Activated naive CD4-positive, alpha-beta T cell treated with anti-CD3 and anti-CD28 coated beads, Interleukin-2, amount 10 ng/mL, durations not matched to agents 7 days and 5 days (primary cell): ENCODE data around the gene TSPOAP1.

Experiments
- CTCF ChIA-PET: fragments of 350-600 bp; sonication (Branson Sonifier 250); formaldehyde crosslinking; loops from one replicate; lab custom pipeline; 2021; ENCODE audit warnings: antibody characterized with exemption; lab: Charles Lee
- DNase-seq: peaks from one replicate; pipeline ENCODE4 v3.0.0-alpha.2; 2020
- H3K27ac Mint-ChIP-seq: one replicate; pipeline ENCODE4 v1.8.0; 2021; ENCODE audit warnings: mild to moderate bottlenecking, moderate library complexity, mixed read lengths
- H3K27me3 Mint-ChIP-seq: one replicate; pipeline ENCODE4 v1.8.0; 2021; ENCODE audit warnings: mild to moderate bottlenecking, mixed read lengths
- H3K36me3 Mint-ChIP-seq: one replicate; pipeline ENCODE4 v1.8.0; 2021; ENCODE audit warnings: mixed read lengths
- H3K4me1 Mint-ChIP-seq: one replicate; pipeline ENCODE4 v1.8.0; 2021; ENCODE audit warnings: mixed read lengths
- H3K4me3 Mint-ChIP-seq: one replicate; pipeline ENCODE4 v1.8.0; 2021; ENCODE audit warnings: mild to moderate bottlenecking, moderate library complexity, mixed read lengths
- H3K9me3 Mint-ChIP-seq: one replicate; pipeline ENCODE4 v1.8.0; 2021; ENCODE audit warnings: mixed read lengths

Gene TSPOAP1

GRCh38 chr17:58310511-58311428, 17.8 kb downstream of the TSPOAP1 start:
- H3K36me3 Mint-ChIP-seq, result peaks cover 30% of the 10 kb centered on the region
- H3K27ac Mint-ChIP-seq, result no peak overlapping the region
- H3K4me3 Mint-ChIP-seq, result no peak overlapping the region
- DNase-seq, result no peak
- H3K9me3 Mint-ChIP-seq, result no peaks in the 10 kb centered on the region
- CTCF ChIA-PET, result no interaction called here
- no peaks in the 10 kb centered on the region for H3K4me1 Mint-ChIP-seq
- H3K27me3 Mint-ChIP-seq, result no peaks in the 10 kb centered on the region

GRCh38 chr17:58309918-58310259, 18.7 kb downstream of the TSPOAP1 start:
- H3K27me3 Mint-ChIP-seq, result no peaks in the 10 kb centered on the region
- no peaks in the 10 kb centered on the region for H3K4me1 Mint-ChIP-seq
- CTCF ChIA-PET, result interaction anchor here (1.3 to 1.4 kb wide), 2 partner anchors 35 to 37 kb away, joined by 4 to 7 read pairs; no protein-coding TSS in a partner anchor
- no peak for DNase-seq
- no peak overlapping the region for H3K4me3 Mint-ChIP-seq
- H3K36me3 Mint-ChIP-seq, result peaks cover 25% of the 10 kb centered on the region
- H3K27ac Mint-ChIP-seq, result no peak overlapping the region
- no peaks in the 10 kb centered on the region for H3K9me3 Mint-ChIP-seq

- CTCF ChIA-PET, result interaction anchor here (0.9 to 2.2 kb wide), 5 partner anchors 9 to 38 kb away, joined by 3 to 9 read pairs (median 4); no protein-coding TSS in a partner anchor
- Mint-ChIP-seq H3K4me1 (no peaks in the 10 kb centered on the region), H3K27ac (peak overlapping the region; percentile 33), H3K27me3 (no peaks in the 10 kb centered on the region), H3K36me3 (peaks cover 23% of the 10 kb centered on the region), H3K4me3 (no peak overlapping the region), H3K9me3 (no peaks in the 10 kb centered on the region)
- DNase-seq, result no peak
Observed at GRCh38 chr17:58308985-58309917, 19.3 kb downstream of the TSPOAP1 start.

- DNase-seq, result no peak
- no peaks in the 10 kb centered on the region for H3K27me3 Mint-ChIP-seq
- H3K36me3 Mint-ChIP-seq, result peaks cover 21% of the 10 kb centered on the region
- no peaks in the 10 kb centered on the region for H3K9me3 Mint-ChIP-seq
- CTCF ChIA-PET, result interaction anchor here (0.9 to 2.3 kb wide), 7 partner anchors 9 to 109 kb away, joined by 3 to 9 read pairs (median 4); partner anchors contain the start of gene RNF43
- H3K27ac Mint-ChIP-seq, result no peak overlapping the region
- no peak overlapping the region for H3K4me3 Mint-ChIP-seq
- H3K4me1 Mint-ChIP-seq, result no peaks in the 10 kb centered on the region
Observed at GRCh38 chr17:58308173-58308984, 20.2 kb downstream of the TSPOAP1 start.

GRCh38 chr17:58307468-58308172, 21.0 kb downstream of the TSPOAP1 start:
- no peaks in the 10 kb centered on the region for H3K27me3 Mint-ChIP-seq

GRCh38 chr17:58306131-58306951, 22.3 kb downstream of the TSPOAP1 start:
- no peak overlapping the region for H3K4me3 Mint-ChIP-seq
- H3K27me3 Mint-ChIP-seq, result no peaks in the 10 kb centered on the region
- no peaks in the 10 kb centered on the region for H3K4me1 Mint-ChIP-seq
- CTCF ChIA-PET, result interaction anchor here (2.3 to 3.4 kb wide), 3 partner anchors 10 to 111 kb away, joined by 7 to 29 read pairs (median 23); partner anchors contain the start of gene RNF43
- H3K36me3 Mint-ChIP-seq, result peaks cover 17% of the 10 kb centered on the region
- no peaks in the 10 kb centered on the region for H3K9me3 Mint-ChIP-seq
- no peak for DNase-seq
- H3K27ac Mint-ChIP-seq, result no peak overlapping the region

More at GRCh38 chr17:58307468-58308172, 21.0 kb downstream of the TSPOAP1 start:
- no peak overlapping the region for H3K4me3 Mint-ChIP-seq
- H3K9me3 Mint-ChIP-seq, result no peaks in the 10 kb centered on the region
- CTCF ChIA-PET, result interaction anchor here (1.4 to 2.3 kb wide), 3 partner anchors 10 to 110 kb away, joined by 4 to 9 read pairs (median 7); partner anchors contain the start of gene RNF43
- H3K27ac Mint-ChIP-seq, result no peak overlapping the region
- H3K4me1 Mint-ChIP-seq, result no peaks in the 10 kb centered on the region
- peaks cover 19% of the 10 kb centered on the region for H3K36me3 Mint-ChIP-seq
- no peak for DNase-seq

- H3K27me3 Mint-ChIP-seq, result no peaks in the 10 kb centered on the region
- no peaks in the 10 kb centered on the region for H3K4me1 Mint-ChIP-seq
- H3K27ac Mint-ChIP-seq, result no peak overlapping the region
- CTCF ChIA-PET, result interaction anchor here (1.0 to 3.4 kb wide), 10 partner anchors 11 to 162 kb away, joined by 3 to 29 read pairs (median 6); partner anchors contain the start of gene RNF43
- no peaks in the 10 kb centered on the region for H3K9me3 Mint-ChIP-seq
- no peak overlapping the region for H3K4me3 Mint-ChIP-seq
- DNase-seq, result no peak
- peaks cover 17% of the 10 kb centered on the region for H3K36me3 Mint-ChIP-seq
Observed at GRCh38 chr17:58305626-58306025, 23.0 kb downstream of the TSPOAP1 start.

GRCh38 chr17:58304750-58305486, 23.7 kb downstream of the TSPOAP1 start:
- H3K4me3 Mint-ChIP-seq, result no peak overlapping the region
- H3K4me1 Mint-ChIP-seq, result no peaks in the 10 kb centered on the region
- no peak overlapping the region for H3K27ac Mint-ChIP-seq
- no peaks in the 10 kb centered on the region for H3K9me3 Mint-ChIP-seq
- CTCF ChIA-PET, result interaction anchor here (0.6 to 3.4 kb wide), 18 partner anchors 11 to 654 kb away, joined by 3 to 29 read pairs (median 4); partner anchors contain the start of gene RNF43
- no peak for DNase-seq
- H3K27me3 Mint-ChIP-seq, result no peaks in the 10 kb centered on the region
- peaks cover 16% of the 10 kb centered on the region for H3K36me3 Mint-ChIP-seq

GRCh38 chr17:58303971-58304749, 24.4 kb downstream of the TSPOAP1 start:
- H3K9me3 Mint-ChIP-seq, result no peaks in the 10 kb centered on the region
- CTCF ChIA-PET, result interaction anchor here (0.5 to 3.4 kb wide), 18 partner anchors 10 to 163 kb away, joined by 3 to 29 read pairs (median 5); partner anchors contain the start of gene RNF43
- no peak overlapping the region for H3K27ac Mint-ChIP-seq
- peaks cover 13% of the 10 kb centered on the region for H3K36me3 Mint-ChIP-seq
- peak; percentile 72 for DNase-seq
- H3K4me3 Mint-ChIP-seq, result no peak overlapping the region
- no peaks in the 10 kb centered on the region for H3K27me3 Mint-ChIP-seq
- H3K4me1 Mint-ChIP-seq, result no peaks in the 10 kb centered on the region

- H3K4me1 Mint-ChIP-seq, result no peaks in the 10 kb centered on the region
- DNase-seq, result no peak
- no peaks in the 10 kb centered on the region for H3K9me3 Mint-ChIP-seq
- CTCF ChIA-PET, result interaction anchor here (1.0 to 3.4 kb wide), 10 partner anchors 9 to 144 kb away, joined by 3 to 23 read pairs (median 8); partner anchors contain the start of gene RNF43
- no peak overlapping the region for H3K27ac Mint-ChIP-seq
- no peak overlapping the region for H3K4me3 Mint-ChIP-seq
- peaks cover 4% of the 10 kb centered on the region for H3K27me3 Mint-ChIP-seq
- H3K36me3 Mint-ChIP-seq, result peaks cover 12% of the 10 kb centered on the region
Observed at GRCh38 chr17:58302919-58303585, 25.5 kb downstream of the TSPOAP1 start.
